K562 (cell line): ENCODE results near the gene SIK3. TPM values are rescaled to one million over a fixed set of nuclear protein-coding genes. Genes with fewer than 3 reads are reported as not detected.

Source experiments
- HMGXB4 ChIP-seq: sonication (generic); formaldehyde crosslinking; IDR thresholded peaks from 2 replicates; pipeline ENCODE4 v1.8.1; 2023; ENCODE audit warnings: mild to moderate bottlenecking, missing genetic modification reagents
- HNRNPUL1 ChIP-seq: fragments of 200-400 bp; formaldehyde crosslinking; IDR thresholded peaks from 2 replicates; pipeline ENCODE4 v1.6.1; 2017; ENCODE audit warnings: low read length
- NBN ChIP-seq: fragments of 450-650 bp; IDR thresholded peaks from 2 replicates; pipeline ENCODE4 v1.6.1; 2016; ENCODE audit warnings: low read depth, mild to moderate bottlenecking
- PHB2 ChIP-seq: fragments of 450-650 bp; IDR thresholded peaks from 2 replicates; pipeline ENCODE4 v1.6.1; 2017; ENCODE audit warnings: low read depth
- POLR2AphosphoS5 ChIP-seq: IDR thresholded peaks from 2 replicates; pipeline ENCODE4 v1.6.1; 2011; ENCODE audit warnings: mild to moderate bottlenecking, low read depth, low read length, moderate library complexity; ENCODE audit not compliant: control insufficient read depth, insufficient read depth
- PURB ChIP-seq: sonication (generic); formaldehyde crosslinking; IDR thresholded peaks from 2 replicates; pipeline ENCODE4 v1.9.0; 2021; ENCODE audit warnings: low read depth, mild to moderate bottlenecking, missing genetic modification reagents
- RREB1 ChIP-seq: fragments of 250-450 bp; sonication (Bioruptor Pico); IDR thresholded peaks from 2 replicates; pipeline ENCODE4 v1.4.0; 2020
- ZBTB43 ChIP-seq: sonication (generic); formaldehyde crosslinking; IDR thresholded peaks from 2 replicates; pipeline ENCODE4 v1.8.0; 2023; ENCODE audit warnings: mild to moderate bottlenecking, missing genetic modification reagents
- ZBTB7A ChIP-seq: IDR thresholded peaks from 2 replicates; pipeline ENCODE4 v1.6.1; 2011; ENCODE audit warnings: low read depth, mild to moderate bottlenecking, low read length, moderate library complexity, borderline replicate concordance; ENCODE audit not compliant: control insufficient read depth
- ZNF395 ChIP-seq: fragments of 200-800 bp; sonication (Bioruptor generic); IDR thresholded peaks from 2 replicates; pipeline ENCODE4 v1.6.1; 2017; ENCODE audit warnings: missing genetic modification characterization, missing compliant biosample characterization
- ZNF57 ChIP-seq: fragments of 450-650 bp; formaldehyde crosslinking; IDR thresholded peaks from 2 replicates; pipeline ENCODE4 v1.4.0; 2020; ENCODE audit warnings: mild to moderate bottlenecking, moderate library complexity
- ZNF639 ChIP-seq, 2 experiments: fragments of 200-800 bp in 1 of 2; sonication (Bioruptor generic) in 1 of 2; sonication (generic) in 1 of 2; formaldehyde crosslinking in 1 of 2; IDR thresholded peaks in 1 of 2; conservative IDR thresholded peaks in 1 of 2; 2 replicates each; pipeline versions ENCODE4 v1.5.0 to v1.6.1; 2016 to 2020; ENCODE audit warnings: missing compliant biosample characterization in 1 of 2, missing genetic modification characterization in 1 of 2, missing genetic modification reagents in 1 of 2
- polyA plus RNA-seq, 8 experiments: library from polyadenylated mRNA; depleted of rRNA in 4 of 8; stranded (reverse) in 5 of 8; unstranded in 3 of 8; fragments of >200 nt; fragmentation: Nextera tagmentation in 2 of 8; fragmentation: Illumina TruSeq in 1 of 8; extraction: Ambion mirVana in 2 of 8; extraction: Trizol in 1 of 8; gene quantifications; 2 replicates each; pipeline versions ENCODE4 v1.2.1 to v1.2.3, GENCODE V29; 2011 to 2014; ENCODE audit warnings: inconsistent platforms in 1 of 8, missing spikeins in 1 of 8
- total RNA-seq, 7 experiments: library from RNA; depleted of rRNA in 6 of 7; stranded (reverse); fragments of >200 nt in 6 of 7; fragmentation: Illumina TruSeq in 2 of 7; extraction: Trizol in 2 of 7; gene quantifications; 2 replicates each; pipeline versions ENCODE4 v1.2.1 to v1.2.3, GENCODE V29; 2011 to 2021; ENCODE audit warnings: low replicate concordance in 1 of 7

The SIK3 gene
- total and polyA plus RNA-seq, 9 of the 15 experiments (the other 6 are each of a cell fraction or from before 2014, with no cell fraction given) = 1.6 to 21.6 (median 8.0) TPM

- TF ChIP-seq HMGXB4 (no peak; the same call in 1 of the 2 replicates), ZNF395 (CRISPR knock-in tag) (no peak), HNRNPUL1 (no peak), ZBTB43 (CRISPR knock-in tag) (no peak), POLR2AphosphoS5 (no peak), PHB2 (no peak), PURB (CRISPR knock-in tag) (no peak), ZNF639 (CRISPR knock-in tag; conservative IDR thresholded peaks at IDR 0.05 in 1 of 2, IDR thresholded peaks at IDR 0.05 in 1 of 2) (no peak; a peak in 1 of 4 replicates), NBN (no peak), ZBTB7A (peak; percentile 73), RREB1 (CRISPR knock-in tag) (no peak), ZNF57 (CRISPR knock-in tag) (no peak)
These were observed 599 bp downstream of the SIK3 start (continued) for GRCh38 chr11:117097389-117098268.
